ACC112 (cell line): ENCODE data around the gene SDHC.

Experiments
- H2AFZ ChIP-seq: fragments of 200-600 bp; sonication (generic); one replicate; pipeline ENCODE4 v1.6.0; 2017; ENCODE audit warnings: antibody characterized with exemption, low read length; ENCODE audit not compliant: unreplicated experiment
- H3K27ac ChIP-seq: fragments of 200-600 bp; sonication (generic); 2 replicates; pipeline ENCODE4 v1.5.1; 2014; ENCODE audit warnings: low read depth, mild to moderate bottlenecking, antibody characterized with exemption, low read length, moderate library complexity
- H3K27me3 ChIP-seq: fragments of 200-600 bp; sonication (generic); 2 replicates; pipeline ENCODE4 v1.6.1; 2014; ENCODE audit warnings: mild to moderate bottlenecking, antibody characterized with exemption, low read length, moderate library complexity, mixed read lengths; ENCODE audit not compliant: insufficient read depth
- H3K36me3 ChIP-seq: fragments of 200-600 bp; sonication (generic); 2 replicates; pipeline ENCODE4 v1.6.1; 2016; ENCODE audit warnings: mild to moderate bottlenecking, antibody characterized with exemption, low read length, moderate library complexity, mixed read lengths; ENCODE audit not compliant: insufficient read depth
- H3K4me1 ChIP-seq: fragments of 200-600 bp; sonication (generic); one replicate; pipeline ENCODE4 v1.6.1; 2016; ENCODE audit warnings: low read length, mixed read lengths; ENCODE audit not compliant: insufficient read depth, unreplicated experiment, control insufficient read depth
- H3K4me3 ChIP-seq: fragments of 200-600 bp; sonication (generic); 2 replicates; pipeline ENCODE4 v1.5.1; 2014; ENCODE audit warnings: mild to moderate bottlenecking, low read depth, low read length
- H3K79me2 ChIP-seq: fragments of 200-600 bp; sonication (generic); one replicate; pipeline ENCODE4 v1.6.0; 2016; ENCODE audit warnings: low read length; ENCODE audit not compliant: control insufficient read depth, unreplicated experiment, insufficient read depth

SDHC gene

GRCh38 chr1:161314201-161314981, at the start of gene SDHC:
SDHC (plus strand) TSS chr1:161314381; CDS start chr1:161314406, 25 bp downstream.
- Histone ChIP-seq H3K36me3 (no peaks in the 10 kb centered on the region), H2AFZ (peak within 1 kb of the TSS; percentile 83), H3K4me1 (peaks cover 9% of the 10 kb centered on the region), H3K27me3 (no peaks in the 10 kb centered on the region), H3K27ac (peak within 1 kb of the TSS; percentile 78), H3K4me3 (peak within 1 kb of the TSS; percentile 83), H3K79me2 (peaks cover 21% of the 10 kb centered on the region)

DNA sequence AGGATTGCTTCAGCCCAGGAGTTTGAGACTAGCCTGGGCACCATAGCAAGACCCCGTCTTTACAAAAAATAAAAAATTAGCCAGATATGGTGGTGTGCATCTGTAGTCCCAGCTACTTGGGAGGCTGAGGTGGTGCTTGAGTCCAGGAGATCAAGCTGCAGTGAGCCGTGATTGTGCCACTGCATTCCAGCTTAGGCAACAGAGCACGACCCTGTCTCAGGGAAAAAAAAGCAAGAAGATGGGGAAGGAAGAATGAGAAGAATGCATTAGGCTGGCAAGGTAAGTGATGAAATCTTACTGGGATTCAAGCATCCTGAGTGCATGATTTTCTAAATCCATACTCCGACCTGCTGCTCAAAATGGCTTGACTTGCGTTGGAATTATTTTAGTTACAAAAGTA, 48.9 kb upstream of the SDHC start:
- Histone ChIP-seq H3K4me1 (peaks cover 14% of the 10 kb centered on the region), H3K27me3 (peaks cover 17% of the 10 kb centered on the region), H3K36me3 (no peaks in the 10 kb centered on the region), H2AFZ (no peak overlapping the region), H3K4me3 (no peak overlapping the region), H3K79me2 (no peaks in the 10 kb centered on the region), H3K27ac (no peak overlapping the region)

- Histone ChIP-seq H3K36me3 (no peaks in the 10 kb centered on the region), H3K27ac (no peak overlapping the region), H3K4me3 (no peak overlapping the region), H2AFZ (no peak overlapping the region), H3K4me1 (peaks cover 7% of the 10 kb centered on the region), H3K79me2 (no peaks in the 10 kb centered on the region), H3K27me3 (peaks cover 8% of the 10 kb centered on the region)
Measured at GRCh38 chr1:161266202-161266601, 48.0 kb upstream of the SDHC start.

DNA sequence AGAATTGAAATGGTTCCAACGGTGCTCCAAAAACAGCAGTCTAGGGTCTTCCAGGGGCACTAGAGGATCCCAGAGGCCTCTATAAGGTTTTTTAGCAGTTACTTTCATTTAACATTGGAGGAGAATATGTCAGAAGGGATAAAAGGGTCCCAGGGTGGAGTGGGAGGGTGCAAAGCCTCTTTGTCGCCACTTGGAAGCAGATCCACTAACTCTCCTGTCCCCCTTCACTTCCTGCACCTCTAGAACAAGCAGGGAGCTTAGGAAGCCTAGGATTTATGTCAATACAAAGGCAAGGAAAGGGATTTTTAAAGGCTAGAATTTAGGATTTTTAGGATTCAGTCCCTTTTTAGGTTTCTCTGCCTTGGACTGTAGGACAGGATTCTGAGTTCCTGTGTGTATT, 47.3 kb upstream of the SDHC start:
- no peak overlapping the region for H2AFZ ChIP-seq
- peaks cover 1% of the 10 kb centered on the region for H3K27me3 ChIP-seq
- H3K79me2 ChIP-seq: no peaks in the 10 kb centered on the region
- H3K36me3 ChIP-seq: no peaks in the 10 kb centered on the region
- no peak overlapping the region for H3K27ac ChIP-seq
- peaks cover 6% of the 10 kb centered on the region for H3K4me1 ChIP-seq
- no peak overlapping the region for H3K4me3 ChIP-seq

GRCh38 chr1:161267321-161267720, 46.9 kb upstream of the SDHC start:
- no peaks in the 10 kb centered on the region for H3K36me3 ChIP-seq
- H3K4me3 ChIP-seq: no peak overlapping the region
- no peak overlapping the region for H3K27ac ChIP-seq
- H3K79me2 ChIP-seq: no peaks in the 10 kb centered on the region
- H3K4me1 ChIP-seq: peaks cover 6% of the 10 kb centered on the region
- no peak overlapping the region for H2AFZ ChIP-seq
- H3K27me3 ChIP-seq: no peaks in the 10 kb centered on the region; the same call in 1 of the 2 replicates

DNA sequence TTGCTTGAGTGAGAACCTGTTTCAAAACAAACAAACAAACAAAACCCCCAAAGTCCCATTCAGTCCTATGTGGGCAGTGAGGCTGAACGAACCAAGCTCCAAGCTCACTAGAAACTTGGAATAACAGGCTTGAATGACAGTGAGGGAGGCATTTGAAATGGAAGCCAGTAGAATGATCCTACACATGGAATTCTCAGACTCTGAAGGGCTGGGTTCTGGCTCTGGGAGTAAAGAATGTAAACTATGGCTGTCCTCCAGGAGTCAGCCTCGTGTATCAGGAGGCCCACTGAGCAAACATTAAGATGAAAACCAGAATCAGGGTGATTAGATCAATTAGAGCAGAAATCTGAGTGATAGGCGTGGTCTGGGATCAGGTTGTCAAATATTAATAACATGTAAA, 40.8 kb upstream of the SDHC start:
- no peaks in the 10 kb centered on the region for H3K36me3 ChIP-seq
- no peak overlapping the region for H3K27ac ChIP-seq
- peaks cover 36% of the 10 kb centered on the region for H3K27me3 ChIP-seq
- no peaks in the 10 kb centered on the region for H3K79me2 ChIP-seq
- no peak overlapping the region for H3K4me3 ChIP-seq
- no peaks in the 10 kb centered on the region for H3K4me1 ChIP-seq
- H2AFZ ChIP-seq: no peak overlapping the region

GRCh38 chr1:161274874-161275273, 39.3 kb upstream of the SDHC start:
- no peaks in the 10 kb centered on the region for H3K36me3 ChIP-seq
- no peaks in the 10 kb centered on the region for H3K4me1 ChIP-seq
- no peak overlapping the region for H3K27ac ChIP-seq
- H3K4me3 ChIP-seq: no peak overlapping the region
- H2AFZ ChIP-seq: no peak overlapping the region
- H3K79me2 ChIP-seq: no peaks in the 10 kb centered on the region
- H3K27me3 ChIP-seq: peaks cover 42% of the 10 kb centered on the region

GRCh38 chr1:161282991-161283390, 31.2 kb upstream of the SDHC start:
- Histone ChIP-seq H3K27ac (no peak overlapping the region), H3K36me3 (no peaks in the 10 kb centered on the region), H3K27me3 (peaks cover 40% of the 10 kb centered on the region), H3K4me3 (no peak overlapping the region), H3K4me1 (no peaks in the 10 kb centered on the region), H2AFZ (no peak overlapping the region), H3K79me2 (no peaks in the 10 kb centered on the region)

- no peak overlapping the region for H3K27ac ChIP-seq
- H3K4me3 ChIP-seq: no peak overlapping the region
- peaks cover 29% of the 10 kb centered on the region for H3K27me3 ChIP-seq
- H3K79me2 ChIP-seq: no peaks in the 10 kb centered on the region
- no peaks in the 10 kb centered on the region for H3K4me1 ChIP-seq
- no peaks in the 10 kb centered on the region for H3K36me3 ChIP-seq
- H2AFZ ChIP-seq: no peak overlapping the region
Measured at GRCh38 chr1:161285113-161285512, 29.1 kb upstream of the SDHC start.

GRCh38 chr1:161285521-161285920, 28.7 kb upstream of the SDHC start:
- Histone ChIP-seq H3K79me2 (no peaks in the 10 kb centered on the region), H3K27ac (no peak overlapping the region), H3K36me3 (no peaks in the 10 kb centered on the region), H3K27me3 (peaks cover 29% of the 10 kb centered on the region), H2AFZ (no peak overlapping the region), H3K4me1 (no peaks in the 10 kb centered on the region), H3K4me3 (no peak overlapping the region)

- H3K27ac ChIP-seq: no peak overlapping the region
- H3K4me3 ChIP-seq: no peak overlapping the region
- no peaks in the 10 kb centered on the region for H3K4me1 ChIP-seq
- H3K27me3 ChIP-seq: peaks cover 27% of the 10 kb centered on the region
- no peak overlapping the region for H2AFZ ChIP-seq
- no peaks in the 10 kb centered on the region for H3K36me3 ChIP-seq
- no peaks in the 10 kb centered on the region for H3K79me2 ChIP-seq
Measured at GRCh38 chr1:161287482-161288054, 26.6 kb upstream of the SDHC start.
